Lung (tissue), 12 donors: Measurements from ENCODE around the gene SULF2. TPM values are rescaled to one million over a fixed set of nuclear protein-coding genes. Genes with fewer than 3 reads are reported as not detected.

Source experiments
- ATAC-seq: fragments of 200-7000 bp; cut with Tn5 transposase; one replicate; pipeline ENCODE4 v1.9.1; 2020; ENCODE audit warnings: moderate number of reproducible peaks; ENCODE audit not compliant: insufficient read depth, low FRiP score
- DNase-seq, 3 donors: peaks; one replicate each; pipeline ENCODE4 v3.0.0-alpha.2; 2013 to 2017
- H3K27ac ChIP-seq, 2 donors: one replicate each; pipeline ENCODE4 v1.5.1; 2013; ENCODE audit warnings: mild to moderate bottlenecking in 2 of 2, moderate library complexity in 2 of 2, control low read depth in 1 of 2, inconsistent platforms in 1 of 2, low read depth in 1 of 2, low read length in 1 of 2
- H3K27me3 ChIP-seq, 3 donors: one replicate each; pipeline ENCODE4 v1.5.1; 2013; ENCODE audit warnings: low read length in 2 of 3; ENCODE audit not compliant: control insufficient read depth in 3 of 3, insufficient read depth in 3 of 3
- H3K36me3 ChIP-seq, 4 donors: one replicate each; pipeline ENCODE4 v1.5.1; 2013; ENCODE audit warnings: low read length in 4 of 4, mild to moderate bottlenecking in 1 of 4, moderate library complexity in 1 of 4; ENCODE audit not compliant: control insufficient read depth in 4 of 4, insufficient read depth in 4 of 4
- H3K4me1 ChIP-seq, 5 donors: one replicate each; pipeline ENCODE4 v1.5.1; 2013; ENCODE audit warnings: low read length in 5 of 5, mild to moderate bottlenecking in 2 of 5, moderate library complexity in 1 of 5; ENCODE audit not compliant: control insufficient read depth in 5 of 5, insufficient read depth in 5 of 5
- H3K4me3 ChIP-seq: one replicate; pipeline ENCODE4 v1.5.1; 2013; ENCODE audit warnings: mild to moderate bottlenecking, control low read depth, moderate library complexity
- H3K9ac ChIP-seq, 2 donors: one replicate each; pipeline ENCODE4 v1.5.1; 2013; ENCODE audit warnings: low read length in 2 of 2, control low read depth in 1 of 2; ENCODE audit not compliant: insufficient read depth in 1 of 2
- H3K9me3 ChIP-seq, 4 donors: one replicate each; pipeline ENCODE4 v1.5.1; 2013; ENCODE audit warnings: low read length in 3 of 4, mild to moderate bottlenecking in 1 of 4, moderate library complexity in 1 of 4; ENCODE audit not compliant: control insufficient read depth in 4 of 4, insufficient read depth in 3 of 4
- WGBS, 2 donors: extraction: QIAGEN DNeasy Blood & Tissue Kit; methylation state at CpG; one replicate each; pipeline ENCODE4 v1.1.7; 2013; 5-methylcytosine and 5-hydroxymethylcytosine counted together
- polyA plus RNA-seq, 2 donors: library from polyadenylated mRNA; stranded (reverse); fragments of 200-250 nt; gene quantifications; one replicate each; pipeline ENCODE4 v1.2.1, GENCODE V29; 2013
- total RNA-seq, 2 donors: library from RNA; depleted of rRNA in 1 of 2; stranded (reverse); fragments of >200 nt in 1 of 2; gene quantifications; one replicate each; pipeline ENCODE4 v1.2.1, GENCODE V29; 2014 to 2021
- TF ChIP-seq, protein P1 (sequence below): IDR thresholded peaks from 2 replicates; pipeline ENCODE4 v1.5.1; 2012; ENCODE audit warnings: mild to moderate bottlenecking; ENCODE audit errors: control extremely low read depth, extremely low read depth
- donor health status: control.
- donor health status: control.
- donor health status: Bipolar disorder and iron deficiency.
- donor health status: healthy.
- donor health status: DM: yes; HTN: yes; CAD: no.

The SULF2 gene
- total and polyA plus RNA-seq, 4 donors = 17.7 to 42.4 (median 23.6) TPM

DNA sequence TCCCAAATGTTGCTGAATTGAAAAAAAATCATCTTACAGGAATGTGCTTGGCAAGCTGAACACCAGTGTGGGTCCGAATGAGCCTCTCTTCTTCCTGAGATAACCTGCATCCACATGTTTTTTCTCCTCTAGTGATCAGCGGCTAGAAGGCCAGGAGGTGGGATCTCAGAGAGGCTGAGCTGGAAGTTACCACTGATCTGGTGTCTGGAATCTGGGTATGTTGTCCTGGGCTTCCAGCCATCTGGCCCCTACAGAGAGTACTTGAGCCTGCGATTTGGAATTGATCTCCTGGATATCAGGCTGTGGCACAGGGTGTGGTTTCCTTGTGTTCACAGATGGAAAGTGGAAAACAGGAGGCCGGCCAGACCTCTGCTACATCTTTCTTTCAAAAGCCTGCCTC, 35.9 kb downstream of the SULF2 start:
- no peaks in the 10 kb centered on the region for H3K36me3 ChIP-seq
- H3K4me1 ChIP-seq = peaks cover 0 to 10% (median 0%) of the 10 kb centered on the region in 5 donors
- no peak overlapping the region for H3K27ac ChIP-seq
- H3K9ac ChIP-seq = no peak overlapping the region
- no peaks in the 10 kb centered on the region for H3K27me3 ChIP-seq
- ATAC-seq (no peak), DNase-seq (no peak)
- TF ChIP-seq, protein P1, sequence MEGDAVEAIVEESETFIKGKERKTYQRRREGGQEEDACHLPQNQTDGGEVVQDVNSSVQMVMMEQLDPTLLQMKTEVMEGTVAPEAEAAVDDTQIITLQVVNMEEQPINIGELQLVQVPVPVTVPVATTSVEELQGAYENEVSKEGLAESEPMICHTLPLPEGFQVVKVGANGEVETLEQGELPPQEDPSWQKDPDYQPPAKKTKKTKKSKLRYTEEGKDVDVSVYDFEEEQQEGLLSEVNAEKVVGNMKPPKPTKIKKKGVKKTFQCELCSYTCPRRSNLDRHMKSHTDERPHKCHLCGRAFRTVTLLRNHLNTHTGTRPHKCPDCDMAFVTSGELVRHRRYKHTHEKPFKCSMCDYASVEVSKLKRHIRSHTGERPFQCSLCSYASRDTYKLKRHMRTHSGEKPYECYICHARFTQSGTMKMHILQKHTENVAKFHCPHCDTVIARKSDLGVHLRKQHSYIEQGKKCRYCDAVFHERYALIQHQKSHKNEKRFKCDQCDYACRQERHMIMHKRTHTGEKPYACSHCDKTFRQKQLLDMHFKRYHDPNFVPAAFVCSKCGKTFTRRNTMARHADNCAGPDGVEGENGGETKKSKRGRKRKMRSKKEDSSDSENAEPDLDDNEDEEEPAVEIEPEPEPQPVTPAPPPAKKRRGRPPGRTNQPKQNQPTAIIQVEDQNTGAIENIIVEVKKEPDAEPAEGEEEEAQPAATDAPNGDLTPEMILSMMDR = no peak
- H3K9me3 ChIP-seq = peaks cover 0 to 4% (median 0%) of the 10 kb centered on the region in 4 donors
- WGBS, 2 donors = 49 to 71% methylated on average over 4 of the region's 4 CpGs
- no peak overlapping the region for H3K4me3 ChIP-seq

GRCh38 chr20:47748823-47749222, 36.5 kb downstream of the SULF2 start:
- no peak for ATAC-seq

GRCh38 chr20:47748069-47748468, 37.2 kb downstream of the SULF2 start:
- H3K9me3 ChIP-seq = peaks cover 0 to 4% (median 0%) of the 10 kb centered on the region in 4 donors
- DNase-seq = no peak
- TF ChIP-seq, protein P1 = no peak
- H3K27ac ChIP-seq = no peak overlapping the region
- H3K4me3 ChIP-seq = no peak overlapping the region
- peaks cover 0 to 13% (median 0%) of the 10 kb centered on the region in 5 donors for H3K4me1 ChIP-seq
- H3K36me3 ChIP-seq = no peaks in the 10 kb centered on the region
- 88 to 92% methylated on average over 6 of the region's 6 CpGs for WGBS, 2 donors
- no peaks in the 10 kb centered on the region for H3K27me3 ChIP-seq
- ATAC-seq = no peak
- no peak overlapping the region for H3K9ac ChIP-seq

More at GRCh38 chr20:47748823-47749222, 36.5 kb downstream of the SULF2 start:
- Histone ChIP-seq H3K9ac (no peak overlapping the region), H3K27me3 (no peaks in the 10 kb centered on the region), H3K4me1 (peaks cover 0 to 10% (median 0%) of the 10 kb centered on the region in 5 donors), H3K36me3 (no peaks in the 10 kb centered on the region), H3K27ac (no peak overlapping the region), H3K4me3 (no peak overlapping the region), H3K9me3 (peaks cover 0 to 4% (median 0%) of the 10 kb centered on the region in 4 donors)
- WGBS, 2 donors = 24 to 45% methylated on average over 5 of the region's 5 CpGs
- TF ChIP-seq, protein P1 = no peak
- DNase-seq = no peak

DNA sequence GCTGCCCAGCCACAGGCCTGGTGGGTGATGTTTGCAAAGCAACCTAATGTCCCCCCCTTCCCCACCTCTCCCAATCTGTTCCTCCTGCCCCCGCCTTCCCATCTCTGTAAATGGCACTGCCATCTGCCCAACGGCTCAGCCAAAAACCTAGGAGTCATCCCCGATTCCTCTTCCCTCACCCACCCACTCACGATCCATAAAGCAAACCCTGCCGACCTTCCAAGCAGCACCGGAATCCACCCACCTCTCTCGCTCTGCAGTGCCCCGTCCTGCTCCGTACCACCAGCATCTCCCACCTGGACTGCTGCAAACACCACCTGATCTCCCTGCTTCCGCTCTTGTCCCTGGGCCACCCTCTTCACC, 37.6 kb downstream of the SULF2 start:
- H3K4me3 ChIP-seq = no peak overlapping the region
- H3K27me3 ChIP-seq = no peaks in the 10 kb centered on the region
- 94 to 97% methylated on average over 10 of the region's 10 CpGs for WGBS, 2 donors
- H3K9me3 ChIP-seq = peaks cover 0 to 4% (median 0%) of the 10 kb centered on the region in 4 donors
- DNase-seq (no peak), ATAC-seq (no peak)
- H3K9ac ChIP-seq = no peak overlapping the region
- H3K4me1 ChIP-seq = peaks cover 0 to 13% (median 0%) of the 10 kb centered on the region in 5 donors
- H3K36me3 ChIP-seq = no peaks in the 10 kb centered on the region
- TF ChIP-seq, protein P1 = no peak
- no peak overlapping the region for H3K27ac ChIP-seq
